ENCODE measurements around the gene SEMA3D. TPM values are rescaled to one million over a fixed set of nuclear protein-coding genes. Genes with fewer than 3 reads are reported as not detected.

The SEMA3D gene
- polyA plus RNA-seq, 2 of the 4 experiments (the other 2 are of a cell fraction), result 0.04 to 0.13 TPM

DNA sequence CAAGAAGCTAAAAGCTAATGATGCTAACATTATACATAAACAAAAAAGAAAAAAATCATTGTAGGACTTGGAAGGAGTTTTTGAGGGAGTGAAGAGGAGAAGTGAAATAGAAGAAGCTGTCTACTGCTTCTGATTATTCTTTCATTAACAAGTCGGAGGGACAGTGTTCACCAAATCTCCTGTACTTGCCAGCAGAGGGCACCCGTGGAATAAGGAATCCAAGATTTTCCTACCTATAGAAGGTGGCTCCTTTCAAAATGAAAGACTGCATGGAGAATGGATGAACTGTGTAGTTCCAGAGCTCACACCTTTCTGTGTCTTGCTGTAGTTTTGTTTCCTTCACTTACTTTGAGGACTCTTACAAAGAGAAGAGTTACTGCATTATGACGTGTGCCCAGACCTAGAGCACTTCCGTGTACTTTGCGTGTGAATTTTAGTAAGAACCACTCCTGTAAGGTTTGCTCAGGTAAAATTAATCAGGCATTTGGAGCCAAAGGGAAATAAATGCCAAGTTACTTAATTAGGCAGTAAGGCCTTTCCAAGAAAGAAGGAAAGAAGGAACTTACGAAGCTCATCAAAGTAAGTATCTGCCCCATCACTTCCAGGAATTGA, 145.1 kb downstream of the SEMA3D start:
- H3K27ac ChIP-seq, result no peak overlapping the region
- CTCF ChIA-PET, result interaction anchor here (0.6 to 7.5 kb wide), 53 partner anchors 8 to 1618 kb away, joined by 3 to 98 read pairs (median 4); no protein-coding TSS in a partner anchor
- TF ChIP-seq, protein P1, sequence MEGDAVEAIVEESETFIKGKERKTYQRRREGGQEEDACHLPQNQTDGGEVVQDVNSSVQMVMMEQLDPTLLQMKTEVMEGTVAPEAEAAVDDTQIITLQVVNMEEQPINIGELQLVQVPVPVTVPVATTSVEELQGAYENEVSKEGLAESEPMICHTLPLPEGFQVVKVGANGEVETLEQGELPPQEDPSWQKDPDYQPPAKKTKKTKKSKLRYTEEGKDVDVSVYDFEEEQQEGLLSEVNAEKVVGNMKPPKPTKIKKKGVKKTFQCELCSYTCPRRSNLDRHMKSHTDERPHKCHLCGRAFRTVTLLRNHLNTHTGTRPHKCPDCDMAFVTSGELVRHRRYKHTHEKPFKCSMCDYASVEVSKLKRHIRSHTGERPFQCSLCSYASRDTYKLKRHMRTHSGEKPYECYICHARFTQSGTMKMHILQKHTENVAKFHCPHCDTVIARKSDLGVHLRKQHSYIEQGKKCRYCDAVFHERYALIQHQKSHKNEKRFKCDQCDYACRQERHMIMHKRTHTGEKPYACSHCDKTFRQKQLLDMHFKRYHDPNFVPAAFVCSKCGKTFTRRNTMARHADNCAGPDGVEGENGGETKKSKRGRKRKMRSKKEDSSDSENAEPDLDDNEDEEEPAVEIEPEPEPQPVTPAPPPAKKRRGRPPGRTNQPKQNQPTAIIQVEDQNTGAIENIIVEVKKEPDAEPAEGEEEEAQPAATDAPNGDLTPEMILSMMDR (IDR thresholded peaks at IDR 0.05), result peak; percentile 87
- peak; percentile 94 for TF ChIP-seq SMC3 (IDR thresholded peaks at IDR 0.05)
- TF ChIP-seq CHD2 (IDR thresholded peaks at IDR 0.05; ENCODE audit: low read length, partially characterized antibody), result no peak
- peak; percentile 89 to 90 for TF ChIP-seq RAD21 (conservative IDR thresholded peaks at IDR 0.05 in 1 of 2, IDR thresholded peaks at IDR 0.05 in 1 of 2)
- H3K4me1 ChIP-seq, result no peaks in the 10 kb centered on the region
- H3K4me3 ChIP-seq, result no peak overlapping the region
- POLR2A ChIA-PET, result no interaction called here
- ATAC-seq, result peak; percentile 89 to 93
- peak overlapping the region; percentile 21; the same call in 1 of the 3 replicates for H3K4me2 ChIP-seq
- H3K9me3 ChIP-seq, result no peaks in the 10 kb centered on the region
- no peak for FAIRE-seq
- DNase-seq (ENCODE audit: low read depth in 1 of 2, low spot score in 1 of 2), result peak; percentile 17 to 73
- 40% methylated on average over 6 of the region's 6 CpGs for WGBS (ENCODE audit: missing lambda C conversion rate)

DNA sequence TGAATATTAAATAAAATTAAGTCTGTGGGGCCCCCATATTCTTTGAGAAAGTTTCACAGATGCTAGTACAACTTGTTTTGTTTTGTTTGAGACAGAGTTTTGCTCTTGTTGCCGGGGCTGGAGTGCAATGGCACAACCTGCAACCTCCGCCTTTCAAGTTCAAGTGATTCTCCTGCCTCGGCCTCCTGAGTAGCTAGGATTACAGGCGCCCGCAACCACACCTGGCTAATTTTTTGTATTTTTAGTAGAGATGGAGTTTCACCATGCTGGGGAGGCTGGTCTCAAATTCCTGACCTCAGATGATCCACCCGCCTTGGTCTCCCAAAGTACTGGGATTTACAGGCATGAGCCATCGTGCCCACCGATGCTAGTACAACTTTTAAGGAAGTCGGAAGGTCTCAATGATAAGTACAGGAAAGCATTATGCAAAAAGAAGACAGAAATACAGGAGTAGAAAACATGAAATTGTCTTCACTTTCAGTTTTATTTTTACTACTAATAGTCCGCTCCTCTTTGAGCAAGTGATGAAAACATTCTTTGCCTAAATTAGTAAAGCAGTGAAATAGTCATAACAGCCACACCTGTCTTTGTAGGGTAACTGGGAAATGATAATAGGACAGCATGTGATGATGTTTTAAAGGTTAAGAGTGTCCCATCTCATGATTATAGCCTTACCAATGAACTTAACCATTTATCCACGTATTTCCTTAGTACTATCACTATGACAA, 147.5 kb downstream of the SEMA3D start:
- Histone ChIP-seq H3K4me3 (no peak overlapping the region), H3K27ac (no peak overlapping the region), H3K4me1 (no peaks in the 10 kb centered on the region), H3K9me3 (no peaks in the 10 kb centered on the region), H3K4me2 (0 out of 3 replicates have a peak overlapping the region, but pooled peaks have one; percentile 5)
- ChIA-PET POLR2A (no interaction called here), CTCF (interaction anchor here (1.8 to 7.5 kb wide), 3 partner anchors 791 to 1103 kb away, joined by 4 to 98 read pairs (median 7); no protein-coding TSS in a partner anchor)
- FAIRE-seq (no peak), ATAC-seq (no peak), DNase-seq (ENCODE audit: low read depth in 1 of 2, low spot score in 1 of 2) (no peak)
- no peak for TF ChIP-seq CEBPB (IDR thresholded peaks at IDR 0.05)
- no peak for TF ChIP-seq MYC (IDR thresholded peaks at IDR 0.05; ENCODE audit: borderline replicate concordance, low read length)
- no peak for TF ChIP-seq FOSL2 (IDR thresholded peaks at IDR 0.05)
- no peak for TF ChIP-seq FOSL2 (CRISPR knock-in tag; IDR thresholded peaks at IDR 0.05)
- TF ChIP-seq, protein P1 (IDR thresholded peaks at IDR 0.05), result no peak
- no peak for TF ChIP-seq RFX5 (IDR thresholded peaks at IDR 0.05)
- no peak for TF ChIP-seq SMC3 (IDR thresholded peaks at IDR 0.05)
- TF ChIP-seq, protein P2, sequence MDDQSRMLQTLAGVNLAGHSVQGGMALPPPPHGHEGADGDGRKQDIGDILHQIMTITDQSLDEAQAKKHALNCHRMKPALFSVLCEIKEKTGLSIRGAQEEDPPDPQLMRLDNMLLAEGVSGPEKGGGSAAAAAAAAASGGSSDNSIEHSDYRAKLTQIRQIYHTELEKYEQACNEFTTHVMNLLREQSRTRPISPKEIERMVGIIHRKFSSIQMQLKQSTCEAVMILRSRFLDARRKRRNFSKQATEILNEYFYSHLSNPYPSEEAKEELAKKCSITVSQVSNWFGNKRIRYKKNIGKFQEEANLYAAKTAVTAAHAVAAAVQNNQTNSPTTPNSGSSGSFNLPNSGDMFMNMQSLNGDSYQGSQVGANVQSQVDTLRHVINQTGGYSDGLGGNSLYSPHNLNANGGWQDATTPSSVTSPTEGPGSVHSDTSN (IDR thresholded peaks at IDR 0.05), result no peak
- no peak for TF ChIP-seq NR3C1 (IDR thresholded peaks at IDR 0.05)
- no peak for TF ChIP-seq ZNF302 (CRISPR knock-in tag; IDR thresholded peaks at IDR 0.05)
- TF ChIP-seq, protein P3, sequence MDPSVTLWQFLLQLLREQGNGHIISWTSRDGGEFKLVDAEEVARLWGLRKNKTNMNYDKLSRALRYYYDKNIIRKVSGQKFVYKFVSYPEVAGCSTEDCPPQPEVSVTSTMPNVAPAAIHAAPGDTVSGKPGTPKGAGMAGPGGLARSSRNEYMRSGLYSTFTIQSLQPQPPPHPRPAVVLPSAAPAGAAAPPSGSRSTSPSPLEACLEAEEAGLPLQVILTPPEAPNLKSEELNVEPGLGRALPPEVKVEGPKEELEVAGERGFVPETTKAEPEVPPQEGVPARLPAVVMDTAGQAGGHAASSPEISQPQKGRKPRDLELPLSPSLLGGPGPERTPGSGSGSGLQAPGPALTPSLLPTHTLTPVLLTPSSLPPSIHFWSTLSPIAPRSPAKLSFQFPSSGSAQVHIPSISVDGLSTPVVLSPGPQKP (IDR thresholded peaks at IDR 0.05; ENCODE audit: low read depth, low read length), result no peak
- no peak for TF ChIP-seq EHF (CRISPR knock-in tag; IDR thresholded peaks at IDR 0.05)
- no peak for TF ChIP-seq CHD2 (IDR thresholded peaks at IDR 0.05; ENCODE audit: low read length, partially characterized antibody)
- TF ChIP-seq, protein P4, sequence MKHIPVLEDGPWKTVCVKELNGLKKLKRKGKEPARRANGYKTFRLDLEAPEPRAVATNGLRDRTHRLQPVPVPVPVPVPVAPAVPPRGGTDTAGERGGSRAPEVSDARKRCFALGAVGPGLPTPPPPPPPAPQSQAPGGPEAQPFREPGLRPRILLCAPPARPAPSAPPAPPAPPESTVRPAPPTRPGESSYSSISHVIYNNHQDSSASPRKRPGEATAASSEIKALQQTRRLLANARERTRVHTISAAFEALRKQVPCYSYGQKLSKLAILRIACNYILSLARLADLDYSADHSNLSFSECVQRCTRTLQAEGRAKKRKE (CRISPR knock-in tag; IDR thresholded peaks at IDR 0.05; ENCODE audit: low read depth), result no peak
- TF ChIP-seq POLR2A (IDR thresholded peaks at IDR 0.05; ENCODE audit: low read length), result no peak
- TF ChIP-seq PHF8 (IDR thresholded peaks at IDR 0.05; ENCODE audit: borderline replicate concordance, low read depth), result no peak
- TF ChIP-seq, protein P5, sequence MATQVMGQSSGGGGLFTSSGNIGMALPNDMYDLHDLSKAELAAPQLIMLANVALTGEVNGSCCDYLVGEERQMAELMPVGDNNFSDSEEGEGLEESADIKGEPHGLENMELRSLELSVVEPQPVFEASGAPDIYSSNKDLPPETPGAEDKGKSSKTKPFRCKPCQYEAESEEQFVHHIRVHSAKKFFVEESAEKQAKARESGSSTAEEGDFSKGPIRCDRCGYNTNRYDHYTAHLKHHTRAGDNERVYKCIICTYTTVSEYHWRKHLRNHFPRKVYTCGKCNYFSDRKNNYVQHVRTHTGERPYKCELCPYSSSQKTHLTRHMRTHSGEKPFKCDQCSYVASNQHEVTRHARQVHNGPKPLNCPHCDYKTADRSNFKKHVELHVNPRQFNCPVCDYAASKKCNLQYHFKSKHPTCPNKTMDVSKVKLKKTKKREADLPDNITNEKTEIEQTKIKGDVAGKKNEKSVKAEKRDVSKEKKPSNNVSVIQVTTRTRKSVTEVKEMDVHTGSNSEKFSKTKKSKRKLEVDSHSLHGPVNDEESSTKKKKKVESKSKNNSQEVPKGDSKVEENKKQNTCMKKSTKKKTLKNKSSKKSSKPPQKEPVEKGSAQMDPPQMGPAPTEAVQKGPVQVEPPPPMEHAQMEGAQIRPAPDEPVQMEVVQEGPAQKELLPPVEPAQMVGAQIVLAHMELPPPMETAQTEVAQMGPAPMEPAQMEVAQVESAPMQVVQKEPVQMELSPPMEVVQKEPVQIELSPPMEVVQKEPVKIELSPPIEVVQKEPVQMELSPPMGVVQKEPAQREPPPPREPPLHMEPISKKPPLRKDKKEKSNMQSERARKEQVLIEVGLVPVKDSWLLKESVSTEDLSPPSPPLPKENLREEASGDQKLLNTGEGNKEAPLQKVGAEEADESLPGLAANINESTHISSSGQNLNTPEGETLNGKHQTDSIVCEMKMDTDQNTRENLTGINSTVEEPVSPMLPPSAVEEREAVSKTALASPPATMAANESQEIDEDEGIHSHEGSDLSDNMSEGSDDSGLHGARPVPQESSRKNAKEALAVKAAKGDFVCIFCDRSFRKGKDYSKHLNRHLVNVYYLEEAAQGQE (IDR thresholded peaks at IDR 0.05), result no peak
- TF ChIP-seq, protein P6, sequence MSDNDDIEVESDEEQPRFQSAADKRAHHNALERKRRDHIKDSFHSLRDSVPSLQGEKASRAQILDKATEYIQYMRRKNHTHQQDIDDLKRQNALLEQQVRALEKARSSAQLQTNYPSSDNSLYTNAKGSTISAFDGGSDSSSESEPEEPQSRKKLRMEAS (IDR thresholded peaks at IDR 0.05), result no peak
- 63% methylated on average over 11 of the region's 11 CpGs for WGBS (ENCODE audit: missing lambda C conversion rate)
